SK-N-SH (cell line): ENCODE measurements around the gene PDE6G. TPM values are rescaled to one million over a fixed set of nuclear protein-coding genes. Genes with fewer than 3 reads are reported as not detected.

Source experiments
- CTCF ChIA-PET: fragments of 300-600, 350-600 bp; formaldehyde crosslinking; extraction: SDS; loops from one replicate; lab custom pipeline; 2021; lab: Yijun Ruan, JAX
- POLR2A ChIA-PET: fragments of 350-600 bp; sonication (Branson Sonifier 250); formaldehyde crosslinking; extraction: SDS; loops from one replicate; lab custom pipeline; 2020; ENCODE audit warnings: antibody characterized with exemption, inconsistent platforms; lab: Yijun Ruan, JAX
- DNase-seq: peaks from one replicate; pipeline ENCODE4 v3.0.0; 2012
- H2AFZ ChIP-seq: fragments of 200-600 bp; sonication (generic); 2 replicates; pipeline ENCODE4 v1.8.1; 2016; ENCODE audit warnings: antibody characterized with exemption, mild to moderate bottlenecking, low read depth
- H3F3A ChIP-seq: fragments of 200-600 bp; sonication (generic); replicated peaks from 2 replicates; pipeline ENCODE3; 2016; ENCODE audit warnings: antibody characterized with exemption, mild to moderate bottlenecking; ENCODE audit not compliant: insufficient read depth
- H3K27ac ChIP-seq, 2 experiments: fragments of 200-500 bp in 1 of 2; fragments of 200-600 bp in 1 of 2; sonication (Bioruptor generic) in 1 of 2; sonication (generic), shearing (Covaris generic) in 1 of 2; 2 replicates each; pipeline versions ENCODE4 v1.5.1 to v1.6.1; 2014 to 2016; ENCODE audit warnings: low read depth in 2 of 2, inconsistent platforms in 1 of 2, low read length in 1 of 2, mild to moderate bottlenecking in 1 of 2, mixed read lengths in 1 of 2
- H3K27me3 ChIP-seq: fragments of 200-600 bp; sonication (generic), shearing (Covaris generic); 2 replicates; pipeline ENCODE4 v1.6.1; 2016; ENCODE audit warnings: mixed run types; ENCODE audit not compliant: insufficient read depth
- H3K36me3 ChIP-seq, 2 experiments: fragments of 200-500 bp in 1 of 2; fragments of 200-600 bp in 1 of 2; sonication (Bioruptor generic) in 1 of 2; sonication (generic) in 1 of 2; replicated peaks in 1 of 2; 2 replicates each; pipeline versions ENCODE3 to v1.5.1; 2014 to 2016; ENCODE audit warnings: low read length in 1 of 2, mild to moderate bottlenecking in 1 of 2; ENCODE audit not compliant: insufficient read depth in 2 of 2, control insufficient read depth in 1 of 2
- H3K4me1 ChIP-seq, 2 experiments: fragments of 200-500 bp in 1 of 2; fragments of 200-600 bp in 1 of 2; sonication (Bioruptor generic) in 1 of 2; sonication (generic), shearing (Covaris generic) in 1 of 2; 2 replicates each; pipeline versions ENCODE4 v1.5.1 to v1.6.1; 2014 to 2016; ENCODE audit warnings: low read depth in 1 of 2, low read length in 1 of 2, mixed run types in 1 of 2; ENCODE audit not compliant: insufficient read depth in 2 of 2, control insufficient read depth in 1 of 2
- H3K4me2 ChIP-seq: fragments of 200-600 bp; sonication (generic), shearing (Covaris generic); 2 replicates; pipeline ENCODE4 v1.6.1; 2017; ENCODE audit warnings: mixed run types
- H3K4me3 ChIP-seq, 2 experiments: fragments of 200-500 bp in 1 of 2; fragments of 200-600 bp in 1 of 2; sonication (Bioruptor generic) in 1 of 2; sonication (generic), shearing (Covaris generic) in 1 of 2; 2 replicates each; pipeline versions ENCODE4 v1.5.1 to v1.8.1; 2014 to 2016; ENCODE audit warnings: low read depth in 2 of 2, inconsistent platforms in 1 of 2, low read length in 1 of 2, mild to moderate bottlenecking in 1 of 2, mixed read lengths in 1 of 2, moderate library complexity in 1 of 2
- H3K79me2 ChIP-seq: fragments of 200-600 bp; sonication (generic); 2 replicates; pipeline ENCODE4 v1.8.1; 2017; ENCODE audit warnings: mild to moderate bottlenecking; ENCODE audit not compliant: insufficient read depth
- H3K9ac ChIP-seq: fragments of 200-600 bp; sonication (generic); 2 replicates; pipeline ENCODE4 v1.6.1; 2017; ENCODE audit warnings: mixed run types
- H3K9me2 ChIP-seq: fragments of 200-600 bp; sonication (generic); 2 replicates; pipeline ENCODE4 v1.6.1; 2017; ENCODE audit warnings: mixed run types
- H3K9me3 ChIP-seq: fragments of 200-600 bp; sonication (generic); 2 replicates; pipeline ENCODE4 v1.6.1; 2017; ENCODE audit warnings: mixed run types, mild to moderate bottlenecking, moderate library complexity
- H4K20me1 ChIP-seq: fragments of 200-600 bp; sonication (generic); 2 replicates; pipeline ENCODE4 v1.6.1; 2017; ENCODE audit warnings: mild to moderate bottlenecking, mixed run types; ENCODE audit not compliant: insufficient read depth
- EZH2phosphoT487 ChIP-seq: fragments of 200-600 bp; sonication (generic); IDR thresholded peaks from 2 replicates; pipeline ENCODE4 v1.6.1; 2017; ENCODE audit warnings: low read depth, mixed run types, mild to moderate bottlenecking, antibody characterized with exemption, moderate library complexity, borderline replicate concordance
- RAD21 ChIP-seq: IDR thresholded peaks from 2 replicates; pipeline ENCODE4 v1.6.1; 2012; ENCODE audit warnings: mild to moderate bottlenecking, low read length
- SMC3 ChIP-seq: IDR thresholded peaks from 2 replicates; pipeline ENCODE4 v1.6.1; 2012; ENCODE audit warnings: low read depth, low read length, improper control_type of control experiment
- WGBS: methylation state at CpG from one replicate; pipeline ENCODE4 v1.1.6; 2017; ENCODE audit warnings: low lambda C conversion rate; 5-methylcytosine and 5-hydroxymethylcytosine counted together
- polyA plus RNA-seq, 3 experiments: library from polyadenylated mRNA; depleted of rRNA; stranded (reverse); fragments of >200 nt; gene quantifications; 2 replicates each; pipeline ENCODE4 v1.2.3, GENCODE V29; 2012
- small RNA-seq, 7 experiments: library from RNA; depleted of rRNA; stranded (forward); fragments of <200 nt; gene quantifications; one replicate each; pipeline ENCODE3, GENCODE V24; 2012
- TF ChIP-seq, protein P1 (sequence below): fragments of 200-600 bp; sonication (generic); IDR thresholded peaks from 2 replicates; pipeline ENCODE4 v1.6.1; 2017; ENCODE audit warnings: antibody characterized with exemption, mild to moderate bottlenecking, moderate library complexity

The PDE6G gene
- polyA plus RNA-seq, 1 of the 3 experiments (the other 2 are of a cell fraction): 5.0 TPM

DNA sequence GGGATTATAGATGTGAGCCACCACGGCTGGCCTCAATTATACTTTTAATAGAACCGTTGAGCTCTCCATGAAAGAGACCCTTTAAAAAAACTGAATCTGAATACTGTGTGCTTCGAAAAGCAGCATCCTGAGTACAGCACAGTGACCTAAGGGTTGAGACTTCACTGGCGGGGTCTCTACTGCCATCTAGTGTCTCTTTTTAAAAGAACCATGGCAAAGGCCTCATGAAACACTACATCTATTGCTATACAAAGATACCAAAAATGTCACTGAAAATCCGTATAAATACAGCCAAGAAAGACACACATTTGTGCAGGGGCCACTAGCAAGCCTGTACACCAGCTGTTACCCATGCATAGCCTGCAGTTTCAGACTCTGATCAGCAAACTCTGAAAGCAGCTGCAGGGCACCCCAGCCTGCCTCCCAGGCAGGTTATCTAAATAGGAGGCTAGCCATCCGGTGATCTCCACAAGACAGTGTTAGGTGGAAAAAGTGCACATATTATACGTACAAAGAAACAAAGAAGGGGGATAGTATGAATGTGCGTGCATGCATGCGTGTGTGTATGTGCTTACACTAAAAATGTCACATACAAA is 54.7 kb downstream of the PDE6G start:
- peaks cover 33% of the 10 kb centered on the region for H4K20me1 ChIP-seq

More for the DNA sequence above, 54.7 kb downstream of the PDE6G start:
- Histone ChIP-seq H3K27me3 (no peaks in the 10 kb centered on the region), H3K4me1 (peaks cover 2 to 20% of the 10 kb centered on the region in 2 experiments), H3F3A (peaks cover 64% of the 10 kb centered on the region), H3K9ac (no peak overlapping the region), H2AFZ (no peak overlapping the region), H3K4me3 (no peak overlapping the region), H3K9me3 (no peaks in the 10 kb centered on the region), H3K4me2 (0 out of 2 replicates have a peak overlapping the region, but pooled peaks have one; percentile 7), H3K27ac (peak overlapping the region in 1 of 2 experiments; percentile 31; a peak in 1 of 4 replicates), H3K9me2 (no peaks in the 10 kb centered on the region), H3K36me3 (peaks cover 39 to 72% of the 10 kb centered on the region in 2 experiments), H3K79me2 (peaks cover 79% of the 10 kb centered on the region)
- WGBS: 42% methylated on average over 9 of the region's 9 CpGs
- DNase-seq: peak; percentile 87
- ChIA-PET CTCF (interaction anchor here (0.6 to 3.2 kb wide), 75 partner anchors 8 to 485 kb away, joined by 3 to 55 read pairs (median 5); partner anchors contain the start of genes ARL16, CCDC137, HGS and NDUFAF8), POLR2A (no interaction called here)
- TF ChIP-seq RAD21 (peak; percentile 92), EZH2phosphoT487 (no peak), SMC3 (peak; percentile 79)
- TF ChIP-seq, protein P1, sequence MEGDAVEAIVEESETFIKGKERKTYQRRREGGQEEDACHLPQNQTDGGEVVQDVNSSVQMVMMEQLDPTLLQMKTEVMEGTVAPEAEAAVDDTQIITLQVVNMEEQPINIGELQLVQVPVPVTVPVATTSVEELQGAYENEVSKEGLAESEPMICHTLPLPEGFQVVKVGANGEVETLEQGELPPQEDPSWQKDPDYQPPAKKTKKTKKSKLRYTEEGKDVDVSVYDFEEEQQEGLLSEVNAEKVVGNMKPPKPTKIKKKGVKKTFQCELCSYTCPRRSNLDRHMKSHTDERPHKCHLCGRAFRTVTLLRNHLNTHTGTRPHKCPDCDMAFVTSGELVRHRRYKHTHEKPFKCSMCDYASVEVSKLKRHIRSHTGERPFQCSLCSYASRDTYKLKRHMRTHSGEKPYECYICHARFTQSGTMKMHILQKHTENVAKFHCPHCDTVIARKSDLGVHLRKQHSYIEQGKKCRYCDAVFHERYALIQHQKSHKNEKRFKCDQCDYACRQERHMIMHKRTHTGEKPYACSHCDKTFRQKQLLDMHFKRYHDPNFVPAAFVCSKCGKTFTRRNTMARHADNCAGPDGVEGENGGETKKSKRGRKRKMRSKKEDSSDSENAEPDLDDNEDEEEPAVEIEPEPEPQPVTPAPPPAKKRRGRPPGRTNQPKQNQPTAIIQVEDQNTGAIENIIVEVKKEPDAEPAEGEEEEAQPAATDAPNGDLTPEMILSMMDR: peak; percentile 98

Small RNA genes within 50 kb of the gene (small RNA-seq; reads per million reads assigned to genes)
- gene MIR6786: 0 to 0.48 (median 0) reads per million in 7 experiments

Other genes starting within 250 kb of the PDE6G start
- 3,367 and 7,871 TPM in 2 replicates for gene ACTG1, start 143.7 kb downstream of the PDE6G start, polyA plus RNA-seq (2012; rRNA removed)
- 2.0 and 2.1 TPM in 2 replicates for gene FSCN2, start 128.2 kb downstream of the PDE6G start, polyA plus RNA-seq (2012; rRNA removed)
- 17.1 and 18.9 TPM in 2 replicates for gene FAAP100, start 104.2 kb downstream of the PDE6G start, polyA plus RNA-seq (2012; rRNA removed)
- gene NPLOC4, start 19.4 kb downstream of the PDE6G start, polyA plus RNA-seq (2012; rRNA removed): 88.6 and 105 TPM in 2 replicates
- gene TSPAN10, start 19.3 kb downstream of the PDE6G start, polyA plus RNA-seq (2012; rRNA removed): 4.7 and 6.0 TPM in 2 replicates
- 103 and 124 TPM in 2 replicates for gene OXLD1, start 10.1 kb upstream of the PDE6G start, polyA plus RNA-seq (2012; rRNA removed)
- gene CCDC137, start 10.2 kb upstream of the PDE6G start, polyA plus RNA-seq (2012; rRNA removed): 55.1 and 62.4 TPM in 2 replicates
- 148 and 166 TPM in 2 replicates for gene ARL16, start 27.3 kb upstream of the PDE6G start, polyA plus RNA-seq (2012; rRNA removed)
- gene HGS, start 27.5 kb upstream of the PDE6G start, polyA plus RNA-seq (2012; rRNA removed): 184 and 192 TPM in 2 replicates
- gene MRPL12, start 46.8 kb upstream of the PDE6G start, polyA plus RNA-seq (2012; rRNA removed): 255 and 322 TPM in 2 replicates
- gene SLC25A10, start 55.7 kb upstream of the PDE6G start, polyA plus RNA-seq (2012; rRNA removed): 29.9 and 34.7 TPM in 2 replicates
- gene GCGR, start 147.6 kb upstream of the PDE6G start, polyA plus RNA-seq (2012; rRNA removed): not detected in 2 replicates
- gene MCRIP1, start 176.7 kb upstream of the PDE6G start, polyA plus RNA-seq (2012; rRNA removed): 120 and 156 TPM in 2 replicates
- gene PPP1R27, start 178.5 kb upstream of the PDE6G start, polyA plus RNA-seq (2012; rRNA removed): 0.07 and 0.16 TPM in 2 replicates
- gene P4HB, start 204.0 kb upstream of the PDE6G start, polyA plus RNA-seq (2012; rRNA removed): 112 and 165 TPM in 2 replicates
- 184 and 385 TPM in 2 replicates for gene ARHGDIA, start 214.8 kb upstream of the PDE6G start, polyA plus RNA-seq (2012; rRNA removed)
- 176 and 269 TPM in 2 replicates for gene ALYREF, start 235.0 kb upstream of the PDE6G start, polyA plus RNA-seq (2012; rRNA removed)
- 1,022 and 1,275 TPM in 2 replicates for gene ANAPC11, start 235.2 kb upstream of the PDE6G start, polyA plus RNA-seq (2012; rRNA removed)
- gene NPB, start 245.7 kb upstream of the PDE6G start, polyA plus RNA-seq (2012; rRNA removed): 0.91 and 2.4 TPM in 2 replicates